ENCODE data around the gene MRRF. TPM values are rescaled to one million over a fixed set of nuclear protein-coding genes. Genes with fewer than 3 reads are reported as not detected.

MRRF gene
- total and polyA plus RNA-seq, 3 donors from 2014 or later, result 45.5 to 63.4 (median 54.1) TPM

GRCh38 chr9:122302237-122303093 is 37.8 kb downstream of the MRRF start:
- intact Hi-C loops (cut with DNase I; ENCODE audit: low total_unique reads), result no loop called here
- WGBS, 2 donors, result 91 to 93% methylated on average over 5 of the region's 5 CpGs

GRCh38 chr9:122307061-122307460 is 42.4 kb downstream of the MRRF start:
- H3K27ac ChIP-seq, result no peak overlapping the region

More at GRCh38 chr9:122302237-122303093, 37.8 kb downstream of the MRRF start:
- DNase-seq, result no peak
- TF ChIP-seq POLR2A (IDR thresholded peaks at IDR 0.05) (no peak), CTCF (IDR thresholded peaks at IDR 0.05) (no peak)
- Histone ChIP-seq H3K27ac (no peak overlapping the region), H3K36me3 (ENCODE audit: low read depth, missing control alignments) (no peaks in the 10 kb centered on the region), H3K4me3 (no peak overlapping the region), H3K9me3 (no peaks in the 10 kb centered on the region), H3K27me3 (no peaks in the 10 kb centered on the region), H3K4me1 (no peaks in the 10 kb centered on the region)

GRCh38 chr9:122307925-122308324 is 43.2 kb downstream of the MRRF start:
- 79 to 100% methylated on average over 1 of the region's 1 CpG for WGBS, 2 donors
- Histone ChIP-seq H3K9me3 (no peaks in the 10 kb centered on the region), H3K27ac (no peak overlapping the region), H3K27me3 (no peaks in the 10 kb centered on the region), H3K4me3 (no peak overlapping the region), H3K4me1 (no peaks in the 10 kb centered on the region), H3K36me3 (ENCODE audit: low read depth, missing control alignments) (no peaks in the 10 kb centered on the region)
- intact Hi-C loops (cut with DNase I; ENCODE audit: low total_unique reads), result no loop called here
- TF ChIP-seq CTCF (IDR thresholded peaks at IDR 0.05) (no peak), POLR2A (IDR thresholded peaks at IDR 0.05) (no peak)
- no peak for DNase-seq

More at GRCh38 chr9:122307061-122307460, 42.4 kb downstream of the MRRF start:
- Histone ChIP-seq H3K36me3 (ENCODE audit: low read depth, missing control alignments) (no peaks in the 10 kb centered on the region), H3K4me1 (no peaks in the 10 kb centered on the region), H3K27me3 (no peaks in the 10 kb centered on the region), H3K9me3 (no peaks in the 10 kb centered on the region), H3K4me3 (no peak overlapping the region)
- TF ChIP-seq POLR2A (IDR thresholded peaks at IDR 0.05), result no peak
- TF ChIP-seq CTCF (IDR thresholded peaks at IDR 0.05), result no peak
- no peak for DNase-seq
- intact Hi-C loops (cut with DNase I; ENCODE audit: low total_unique reads), result no loop called here
- WGBS, 2 donors, result 60 to 62% methylated on average over 4 to 5 of the region's 5 CpGs

- H3K4me1 ChIP-seq, result no peaks in the 10 kb centered on the region
- intact Hi-C loops (cut with DNase I; ENCODE audit: low total_unique reads), result no loop called here
- no peak for DNase-seq
- H3K9me3 ChIP-seq, result no peaks in the 10 kb centered on the region
- H3K4me3 ChIP-seq, result no peak overlapping the region
- TF ChIP-seq CTCF (IDR thresholded peaks at IDR 0.05), result no peak
- no peaks in the 10 kb centered on the region for H3K27me3 ChIP-seq
- 89 to 94% methylated on average over 2 of the region's 2 CpGs for WGBS, 2 donors
- no peak overlapping the region for H3K27ac ChIP-seq
- H3K36me3 ChIP-seq (ENCODE audit: low read depth, missing control alignments), result no peaks in the 10 kb centered on the region
These were observed 45.2 kb downstream of the MRRF start for GRCh38 chr9:122309861-122310260.

- Histone ChIP-seq H3K36me3 (ENCODE audit: low read depth, missing control alignments) (no peaks in the 10 kb centered on the region), H3K27me3 (no peaks in the 10 kb centered on the region), H3K27ac (no peak overlapping the region), H3K4me1 (no peaks in the 10 kb centered on the region), H3K9me3 (no peaks in the 10 kb centered on the region), H3K4me3 (no peak overlapping the region)
- TF ChIP-seq POLR2A (IDR thresholded peaks at IDR 0.05) (no peak), CTCF (IDR thresholded peaks at IDR 0.05) (no peak)
- no peak for DNase-seq
- intact Hi-C loops (cut with DNase I; ENCODE audit: low total_unique reads), result no loop called here
These were observed 49.5 kb downstream of the MRRF start for GRCh38 chr9:122314165-122314564.
